CD4-positive, alpha-beta T cell treated with Interleukin-15 for 1 hour (primary cell): ENCODE measurements around the gene ZNF343.

Source experiments
- DNase-seq: peaks from one replicate; pipeline ENCODE4 v3.0.0-alpha.2; 2020

The ZNF343 gene

GRCh38 chr20:2470423-2471193, 38.1 kb downstream of the ZNF343 start, which contains the start of gene SNRPB:
Gene SNRPB (minus strand): TSS chr20:2470789. CDS start chr20:2470690, 99 bp downstream.
- peak; percentile 98 for DNase-seq

- DNase-seq = peak; percentile 72
Measured at GRCh38 chr20:2469991-2470422, 38.7 kb downstream of the ZNF343 start.

GRCh38 chr20:2468581-2469407, 39.9 kb downstream of the ZNF343 start:
- no peak for DNase-seq

- no peak for DNase-seq
Measured at GRCh38 chr20:2467412-2467811, 41.3 kb downstream of the ZNF343 start.

GRCh38 chr20:2465100-2465499, 43.6 kb downstream of the ZNF343 start:
- DNase-seq = no peak

- DNase-seq = no peak
Measured at GRCh38 chr20:2463616-2464365, 44.9 kb downstream of the ZNF343 start.

GRCh38 chr20:2462484-2462883, 46.2 kb downstream of the ZNF343 start:
- no peak for DNase-seq

GRCh38 chr20:2460752-2461424, 47.8 kb downstream of the ZNF343 start:
- DNase-seq = no peak

- DNase-seq = no peak
Measured at GRCh38 chr20:2459981-2460751, 48.5 kb downstream of the ZNF343 start.

GRCh38 chr20:2458919-2459499, 49.7 kb downstream of the ZNF343 start:
- no peak for DNase-seq

- DNase-seq = no peak
Measured at GRCh38 chr20:2455771-2456497, 52.8 kb downstream of the ZNF343 start.

- no peak for DNase-seq
Measured at GRCh38 chr20:2453792-2454191, 54.9 kb downstream of the ZNF343 start.

GRCh38 chr20:2451939-2452732, 56.6 kb downstream of the ZNF343 start:
- DNase-seq = peak; percentile 48

GRCh38 chr20:2451422-2451821, 57.3 kb downstream of the ZNF343 start:
- DNase-seq = no peak

- no peak for DNase-seq
Measured at GRCh38 chr20:2449386-2449785, 59.3 kb downstream of the ZNF343 start.

- peak; percentile 34 for DNase-seq
Measured at GRCh38 chr20:2446845-2447244, 61.9 kb downstream of the ZNF343 start.
